CD4-positive, alpha-beta T cell (primary cell): ENCODE measurements around the gene CPNE8. TPM values are rescaled to one million over a fixed set of nuclear protein-coding genes. Genes with fewer than 3 reads are reported as not detected.

Experiments used
- ATAC-seq: fragments of 200-7000 bp; cut with Tn5 transposase; one replicate; pipeline ENCODE4 v1.10.0; 2022; ENCODE audit warnings: mild to moderate bottlenecking; ENCODE audit not compliant: poor library complexity
- CTCF ChIA-PET: fragments of 350-600 bp; sonication (Branson Sonifier 250); formaldehyde crosslinking; loops from one replicate; lab custom pipeline; 2021; ENCODE audit warnings: antibody characterized with exemption, inconsistent platforms; lab: Charles Lee
- POLR2A ChIA-PET: fragments of 350-600 bp; sonication (Branson Sonifier 250); formaldehyde crosslinking; loops from one replicate; lab custom pipeline; 2021; ENCODE audit warnings: antibody characterized with exemption, inconsistent platforms; lab: Charles Lee
- DNase-seq, 14 experiments: peaks; one replicate each; pipeline ENCODE4 v3.0.0-alpha.2; 2013 to 2020; ENCODE audit warnings: mixed read lengths in 2 of 14
- H3K27ac ChIP-seq, 2 donors: one replicate each; pipeline versions ENCODE4 v1.5.1 to v1.7.0; 2013; ENCODE audit warnings: low read length in 2 of 2, low read depth in 1 of 2, mild to moderate bottlenecking in 1 of 2
- H3K27me3 ChIP-seq, 2 experiments: 1 replicate in 1 of 2; 2 replicates in 1 of 2; pipeline versions ENCODE4 v1.6.1 to v1.7.0; 2013; ENCODE audit warnings: low read length in 2 of 2, control low read depth in 1 of 2, mild to moderate bottlenecking in 1 of 2, moderate library complexity in 1 of 2; ENCODE audit not compliant: insufficient read depth in 2 of 2, control insufficient read depth in 1 of 2
- H3K36me3 ChIP-seq: one replicate; pipeline ENCODE4 v1.6.1; 2013; ENCODE audit warnings: low read length, control low read depth; ENCODE audit not compliant: insufficient read depth
- H3K4me1 ChIP-seq: one replicate; pipeline ENCODE4 v1.6.1; 2013; ENCODE audit warnings: low read length, control low read depth; ENCODE audit not compliant: insufficient read depth
- H3K4me3 ChIP-seq: one replicate; pipeline ENCODE4 v1.5.1; 2013; ENCODE audit warnings: mild to moderate bottlenecking, low read length, moderate library complexity
- H3K9me3 ChIP-seq, 2 experiments: 1 replicate in 1 of 2; 2 replicates in 1 of 2; pipeline versions ENCODE4 v1.6.1 to v1.7.0; 2013; ENCODE audit warnings: low read length in 2 of 2, mild to moderate bottlenecking in 2 of 2, control low read depth in 1 of 2, moderate library complexity in 1 of 2; ENCODE audit not compliant: control insufficient read depth in 1 of 2, insufficient read depth in 1 of 2
- H3K27ac Mint-ChIP-seq: one replicate; pipeline ENCODE4 v1.8.0; 2020; ENCODE audit warnings: mixed read lengths
- H3K27me3 Mint-ChIP-seq: one replicate; pipeline ENCODE4 v1.8.0; 2021; ENCODE audit warnings: mixed read lengths
- H3K36me3 Mint-ChIP-seq: one replicate; pipeline ENCODE4 v1.8.0; 2021; ENCODE audit warnings: low read depth, mixed read lengths
- H3K4me1 Mint-ChIP-seq: one replicate; pipeline ENCODE4 v1.8.0; 2021; ENCODE audit warnings: low read depth, mixed read lengths
- H3K4me3 Mint-ChIP-seq: one replicate; pipeline ENCODE4 v1.8.0; 2020; ENCODE audit warnings: mild to moderate bottlenecking, mixed read lengths
- H3K9me3 Mint-ChIP-seq: one replicate; pipeline ENCODE4 v1.8.0; 2020; ENCODE audit warnings: mixed read lengths
- intact Hi-C, 2 experiments: fragments of 100-400 bp; cut with DNase I in 1 of 2; cut with micrococcal nuclease in 1 of 2; formaldehyde crosslinking; loops; one replicate each; pipeline versions ENCODE4 v1.15.1 to v1.9.0; 2023 to 2025; cut with DNase I, micrococcal nuclease
- total RNA-seq, 174 experiments: library from RNA in 2 of 174; stranded (reverse) in 2 of 174; gene quantifications; one replicate each; pipeline ENCODE4 v1.2.3 and lab custom pipeline; 2021 to 2026
- TF ChIP-seq, protein P1 (sequence below): fragments of 200-600 bp; IDR thresholded peaks from one replicate; pipeline ENCODE4 v1.8.0; 2022; ENCODE audit warnings: antibody characterized with exemption, mild to moderate bottlenecking

CPNE8 gene
- total RNA-seq, 2 experiments from 2014 or later: 2.7 to 3.6 TPM

GRCh38 chr12:38850461-38850860, 54.9 kb downstream of the CPNE8 start:
- H3K27ac ChIP-seq: no peak overlapping the region
- H3K27me3 ChIP-seq: no peaks in the 10 kb centered on the region
- H3K27ac Mint-ChIP-seq: no peak overlapping the region
- ATAC-seq (no peak), DNase-seq (no peak)
- TF ChIP-seq, protein P1, sequence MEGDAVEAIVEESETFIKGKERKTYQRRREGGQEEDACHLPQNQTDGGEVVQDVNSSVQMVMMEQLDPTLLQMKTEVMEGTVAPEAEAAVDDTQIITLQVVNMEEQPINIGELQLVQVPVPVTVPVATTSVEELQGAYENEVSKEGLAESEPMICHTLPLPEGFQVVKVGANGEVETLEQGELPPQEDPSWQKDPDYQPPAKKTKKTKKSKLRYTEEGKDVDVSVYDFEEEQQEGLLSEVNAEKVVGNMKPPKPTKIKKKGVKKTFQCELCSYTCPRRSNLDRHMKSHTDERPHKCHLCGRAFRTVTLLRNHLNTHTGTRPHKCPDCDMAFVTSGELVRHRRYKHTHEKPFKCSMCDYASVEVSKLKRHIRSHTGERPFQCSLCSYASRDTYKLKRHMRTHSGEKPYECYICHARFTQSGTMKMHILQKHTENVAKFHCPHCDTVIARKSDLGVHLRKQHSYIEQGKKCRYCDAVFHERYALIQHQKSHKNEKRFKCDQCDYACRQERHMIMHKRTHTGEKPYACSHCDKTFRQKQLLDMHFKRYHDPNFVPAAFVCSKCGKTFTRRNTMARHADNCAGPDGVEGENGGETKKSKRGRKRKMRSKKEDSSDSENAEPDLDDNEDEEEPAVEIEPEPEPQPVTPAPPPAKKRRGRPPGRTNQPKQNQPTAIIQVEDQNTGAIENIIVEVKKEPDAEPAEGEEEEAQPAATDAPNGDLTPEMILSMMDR: no peak
- no peaks in the 10 kb centered on the region for H3K9me3 ChIP-seq
- no peaks in the 10 kb centered on the region for H3K4me1 Mint-ChIP-seq
- H3K4me3 ChIP-seq: no peak overlapping the region
- H3K9me3 Mint-ChIP-seq: peaks cover 2% of the 10 kb centered on the region
- POLR2A ChIA-PET: no interaction called here
- no peaks in the 10 kb centered on the region for H3K36me3 Mint-ChIP-seq
- intact Hi-C loops: no loop called here
- H3K4me3 Mint-ChIP-seq: no peak overlapping the region
- no peaks in the 10 kb centered on the region for H3K4me1 ChIP-seq
- no peaks in the 10 kb centered on the region for H3K36me3 ChIP-seq
- no peaks in the 10 kb centered on the region for H3K27me3 Mint-ChIP-seq
- CTCF ChIA-PET: no interaction called here

DNA sequence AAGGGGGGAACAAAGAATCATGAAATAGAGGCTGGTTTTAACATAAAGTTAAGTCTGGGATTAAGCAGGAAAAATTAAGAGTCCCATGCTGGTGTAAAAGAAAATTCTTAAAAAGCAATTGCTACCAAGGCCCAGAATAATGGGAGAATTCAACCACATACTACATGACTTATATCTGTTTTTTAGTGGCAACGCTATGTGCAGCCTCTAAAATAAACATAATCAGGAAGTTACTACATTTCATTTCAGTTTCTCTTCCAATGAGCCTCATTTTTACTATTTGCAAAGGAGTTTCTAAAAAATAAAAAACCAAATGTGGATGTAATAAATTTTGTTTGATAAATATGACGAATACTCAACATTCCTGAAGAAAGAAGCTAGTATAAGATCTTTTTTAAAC, 58.1 kb downstream of the CPNE8 start:
- Mint-ChIP-seq H3K27me3 (no peaks in the 10 kb centered on the region), H3K27ac (no peak overlapping the region), H3K36me3 (no peaks in the 10 kb centered on the region), H3K4me3 (no peak overlapping the region), H3K4me1 (no peaks in the 10 kb centered on the region), H3K9me3 (no peaks in the 10 kb centered on the region)
- no peak overlapping the region for H3K4me3 ChIP-seq
- ChIA-PET POLR2A (no interaction called here), CTCF (no interaction called here)
- intact Hi-C loops: no loop called here
- H3K36me3 ChIP-seq: no peaks in the 10 kb centered on the region
- no peak overlapping the region for H3K27ac ChIP-seq
- TF ChIP-seq, protein P1: no peak
- DNase-seq (no peak), ATAC-seq (no peak)
- H3K4me1 ChIP-seq: no peaks in the 10 kb centered on the region
- no peaks in the 10 kb centered on the region for H3K27me3 ChIP-seq
- H3K9me3 ChIP-seq: no peaks in the 10 kb centered on the region

DNA sequence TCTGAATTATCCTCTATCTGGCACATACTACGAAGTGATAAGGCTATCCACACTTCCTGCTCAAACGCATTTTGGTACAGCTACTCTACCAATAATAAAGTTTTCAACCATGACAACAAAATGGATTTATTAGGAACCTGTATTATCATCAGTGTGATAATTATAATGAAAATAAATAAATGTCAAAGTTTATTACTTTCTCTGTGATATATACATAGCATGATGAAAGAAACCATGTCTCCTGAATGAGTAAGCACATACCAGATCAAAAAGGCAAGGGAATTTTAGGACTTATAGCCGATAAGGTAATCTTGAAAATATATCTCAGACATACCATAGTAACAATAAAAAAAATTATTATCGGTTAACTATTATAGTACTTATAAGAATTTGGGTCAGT, 61.1 kb downstream of the CPNE8 start:
- H3K27me3 Mint-ChIP-seq: no peaks in the 10 kb centered on the region
- no peak for DNase-seq
- Histone ChIP-seq H3K36me3 (no peaks in the 10 kb centered on the region), H3K27me3 (no peaks in the 10 kb centered on the region), H3K4me1 (no peaks in the 10 kb centered on the region), H3K27ac (no peak overlapping the region), H3K9me3 (no peaks in the 10 kb centered on the region), H3K4me3 (no peak overlapping the region)
- no peaks in the 10 kb centered on the region for H3K36me3 Mint-ChIP-seq
- POLR2A ChIA-PET: no interaction called here
- no peak overlapping the region for H3K4me3 Mint-ChIP-seq
- H3K9me3 Mint-ChIP-seq: no peaks in the 10 kb centered on the region
- intact Hi-C loops: no loop called here
- CTCF ChIA-PET: no interaction called here
- no peak for ATAC-seq
- TF ChIP-seq, protein P1: no peak
- H3K27ac Mint-ChIP-seq: no peak overlapping the region
- no peaks in the 10 kb centered on the region for H3K4me1 Mint-ChIP-seq
